Neutrophil (primary cell): ENCODE data around the gene TSC22D3.
"Not testable (repeated sequence)": the region's sequence is repeated elsewhere in the genome, so short reads cannot be mapped to it uniquely, and the experiment has no call there.

ENCODE experiments used
- H3K27ac ChIP-seq: fragments of 200-600 bp; sonication (generic); 2 replicates; pipeline ENCODE4 v1.5.1; 2016; ENCODE audit warnings: mild to moderate bottlenecking, moderate library complexity
- H3K27me3 ChIP-seq: fragments of 200-600 bp; sonication (generic); 2 replicates; pipeline ENCODE4 v1.6.0; 2016; ENCODE audit warnings: mild to moderate bottlenecking
- H3K36me3 ChIP-seq: fragments of 200-600 bp; sonication (generic); 2 replicates; pipeline ENCODE4 v1.5.1; 2017
- H3K4me1 ChIP-seq, 2 experiments: fragments of 200-600 bp in 1 of 2; sonication (generic) in 1 of 2; 1 replicate in 1 of 2; 2 replicates in 1 of 2; pipeline versions ENCODE4 v1.5.1 to v1.6.1; 2013 to 2016; ENCODE audit warnings: low read depth in 1 of 2, low read length in 1 of 2, mild to moderate bottlenecking in 1 of 2, moderate library complexity in 1 of 2; ENCODE audit not compliant: control insufficient read depth in 1 of 2, insufficient read depth in 1 of 2
- H3K4me3 ChIP-seq, 2 experiments: fragments of 200-600 bp in 1 of 2; sonication (generic) in 1 of 2; 1 replicate in 1 of 2; 2 replicates in 1 of 2; pipeline ENCODE4 v1.5.1; 2013 to 2016; ENCODE audit warnings: low read depth in 1 of 2, low read length in 1 of 2, mild to moderate bottlenecking in 1 of 2, moderate library complexity in 1 of 2
- H3K9me3 ChIP-seq: fragments of 200-600 bp; sonication (generic); 2 replicates; pipeline ENCODE4 v1.5.1; 2016
- CTCF ChIP-seq: fragments of 200-600 bp; sonication (generic); IDR thresholded peaks from 2 replicates; pipeline ENCODE4 v1.5.1; 2016; ENCODE audit warnings: antibody characterized with exemption

TSC22D3 gene

GRCh38 chrX:107775734-107776511 lies at the start of gene TSC22D3:
TSC22D3 (minus strand) TSS chrX:107775787; CDS start chrX:107775419, 368 bp downstream.
- no peak for TF ChIP-seq CTCF
- Histone ChIP-seq H3K27ac (no peak within 1 kb of the TSS), H3K36me3 (no peaks in the 10 kb centered on the region), H3K4me3 (peak within 1 kb of the TSS; percentile 39 to 40), H3K27me3 (peaks cover 42% of the 10 kb centered on the region), H3K9me3 (no peaks in the 10 kb centered on the region), H3K4me1 (peaks cover 17 to 19% of the 10 kb centered on the region in 2 experiments)

- Histone ChIP-seq H3K4me3 (no peak overlapping the region), H3K27ac (no peak overlapping the region), H3K9me3 (no peaks in the 10 kb centered on the region), H3K4me1 (no peaks in the 10 kb centered on the region), H3K27me3 (peaks cover 52% of the 10 kb centered on the region), H3K36me3 (no peaks in the 10 kb centered on the region)
- TF ChIP-seq CTCF, result no peak
Measured at GRCh38 chrX:107823456-107823855, 47.9 kb upstream of the TSC22D3 start.

GRCh38 chrX:107823042-107823441 lies 47.5 kb upstream of the TSC22D3 start:
- no peak overlapping the region for H3K4me3 ChIP-seq
- H3K4me1 ChIP-seq, result no peaks in the 10 kb centered on the region
- H3K27ac ChIP-seq, result no peak overlapping the region
- no peaks in the 10 kb centered on the region for H3K9me3 ChIP-seq
- H3K36me3 ChIP-seq, result no peaks in the 10 kb centered on the region
- H3K27me3 ChIP-seq, result peaks cover 48% of the 10 kb centered on the region
- TF ChIP-seq CTCF, result no peak

- H3K4me1 ChIP-seq, result no peaks in the 10 kb centered on the region
- peaks cover 8% of the 10 kb centered on the region for H3K27me3 ChIP-seq
- no peaks in the 10 kb centered on the region for H3K36me3 ChIP-seq
- no peak overlapping the region for H3K27ac ChIP-seq
- no peaks in the 10 kb centered on the region for H3K9me3 ChIP-seq
- no peak overlapping the region for H3K4me3 ChIP-seq
- TF ChIP-seq CTCF, result no peak
Measured at GRCh38 chrX:107818900-107819521, 43.4 kb upstream of the TSC22D3 start.

GRCh38 chrX:107810053-107810452 lies 34.5 kb upstream of the TSC22D3 start:
- not testable (repeated sequence) for H3K9me3 ChIP-seq, H3K4me3 ChIP-seq, H3K36me3 ChIP-seq, H3K27me3 ChIP-seq, H3K27ac ChIP-seq, H3K4me1 ChIP-seq

- Histone ChIP-seq H3K9me3 (no peaks in the 10 kb centered on the region), H3K27me3 (no peaks in the 10 kb centered on the region), H3K36me3 (no peaks in the 10 kb centered on the region), H3K4me3 (no peak overlapping the region), H3K27ac (no peak overlapping the region), H3K4me1 (no peaks in the 10 kb centered on the region)
- TF ChIP-seq CTCF, result no peak
Measured at GRCh38 chrX:107805179-107805578, 29.6 kb upstream of the TSC22D3 start.
